GM10248 (cell line): ENCODE measurements around the gene TSPAN5.
A peak's percentile ranks its signal among the peaks of the same experiment; 100 is the strongest.
"Not testable (repeated sequence)": the region's sequence is repeated elsewhere in the genome, so short reads cannot be mapped to it uniquely, and the experiment has no call there.

Experiments used
- CTCF ChIA-PET: fragments of 300-600 bp; sonication (Branson Sonifier 250); formaldehyde crosslinking; extraction: SDS; loops from one replicate; lab custom pipeline; 2021; ENCODE audit warnings: antibody characterized with exemption; lab: Yijun Ruan, JAX
- POLR2A ChIA-PET: fragments of 350-650 bp; sonication (Branson Sonifier 250); formaldehyde crosslinking; extraction: SDS; loops from one replicate; lab custom pipeline; 2020; ENCODE audit warnings: antibody characterized with exemption; lab: Yijun Ruan, JAX
- DNase-seq: peaks from one replicate; pipeline ENCODE4 v3.0.0; 2012; ENCODE audit errors: extremely low spot score
- TF ChIP-seq, protein P1 (sequence below): IDR thresholded peaks from 2 replicates; pipeline ENCODE4 v1.5.1; 2012; ENCODE audit warnings: mild to moderate bottlenecking, low read depth; ENCODE audit errors: extremely low read depth, missing control alignments, control extremely low read depth

The TSPAN5 gene

DNA sequence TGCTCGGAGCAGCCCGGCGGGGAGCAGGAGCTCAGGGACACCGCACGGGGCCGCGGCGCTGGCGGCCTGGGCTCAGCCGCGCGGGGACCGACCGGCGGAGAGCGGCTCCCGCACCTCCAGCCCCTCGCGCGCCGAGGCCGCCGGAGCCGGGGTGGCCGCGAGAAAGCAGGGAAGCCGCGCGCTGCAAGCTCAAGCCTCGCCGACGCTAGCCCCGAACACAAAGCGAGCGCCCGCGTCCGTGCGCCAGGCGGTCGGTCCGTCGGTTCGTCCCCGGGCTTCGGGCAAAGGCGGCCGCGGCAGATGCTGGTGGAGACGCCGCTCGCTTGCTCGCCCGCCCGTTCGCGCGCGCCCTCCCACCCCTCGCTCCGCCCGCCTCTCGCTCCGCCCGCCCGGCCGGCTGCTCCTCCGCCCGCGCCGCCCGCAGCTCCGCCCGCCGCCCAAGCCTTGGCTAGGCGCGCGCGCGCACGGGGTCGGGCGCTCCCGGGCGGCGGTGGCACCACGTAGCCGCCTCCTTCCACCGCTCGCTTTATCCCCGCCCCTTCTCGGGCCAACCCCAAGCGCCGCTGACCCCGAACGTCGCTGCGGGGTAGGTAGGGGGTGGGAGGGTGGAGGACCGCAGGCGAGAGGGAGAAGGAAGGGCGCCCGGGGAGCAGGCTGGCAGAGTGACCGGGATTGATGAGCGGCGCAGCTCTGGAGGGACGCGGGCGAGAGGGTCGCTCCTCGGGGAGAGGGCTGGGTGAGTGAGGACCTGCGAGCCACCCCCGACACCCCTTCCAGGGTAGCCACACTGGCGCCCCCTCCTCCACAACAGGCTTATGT, at the start of gene TSPAN5:
TSPAN5 (minus strand) TSS at position 325 of the 819 bp plus-strand sequence.
- ChIA-PET POLR2A (no interaction called here), CTCF (interaction anchor here (1.0 to 1.5 kb wide), 2 partner anchors 11 to 12 kb away, joined by 3 read pairs; no protein-coding TSS in a partner anchor)

DNA sequence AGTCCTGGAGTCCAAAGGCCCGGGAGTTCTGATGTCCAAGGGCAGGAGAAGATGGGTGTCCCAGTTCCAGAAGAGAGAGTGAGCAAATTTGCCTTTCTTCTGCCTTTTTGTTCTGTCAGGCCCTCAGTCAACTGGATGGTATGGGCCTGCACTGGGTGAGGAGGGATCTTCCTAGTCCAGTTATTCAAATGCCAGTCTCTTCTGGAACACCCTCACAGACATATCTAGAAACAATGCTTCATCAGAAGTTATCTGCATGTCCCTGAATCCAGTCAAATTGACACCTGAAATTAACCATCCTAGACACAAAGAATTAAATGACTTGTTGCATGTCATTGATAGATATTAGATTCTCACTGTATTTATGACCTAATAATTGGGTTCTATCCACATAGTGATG, 48.5 kb upstream of the TSPAN5 start:
- ChIA-PET POLR2A (no interaction called here), CTCF (no interaction called here)
- DNase-seq: no peak
- TF ChIP-seq, protein P1, sequence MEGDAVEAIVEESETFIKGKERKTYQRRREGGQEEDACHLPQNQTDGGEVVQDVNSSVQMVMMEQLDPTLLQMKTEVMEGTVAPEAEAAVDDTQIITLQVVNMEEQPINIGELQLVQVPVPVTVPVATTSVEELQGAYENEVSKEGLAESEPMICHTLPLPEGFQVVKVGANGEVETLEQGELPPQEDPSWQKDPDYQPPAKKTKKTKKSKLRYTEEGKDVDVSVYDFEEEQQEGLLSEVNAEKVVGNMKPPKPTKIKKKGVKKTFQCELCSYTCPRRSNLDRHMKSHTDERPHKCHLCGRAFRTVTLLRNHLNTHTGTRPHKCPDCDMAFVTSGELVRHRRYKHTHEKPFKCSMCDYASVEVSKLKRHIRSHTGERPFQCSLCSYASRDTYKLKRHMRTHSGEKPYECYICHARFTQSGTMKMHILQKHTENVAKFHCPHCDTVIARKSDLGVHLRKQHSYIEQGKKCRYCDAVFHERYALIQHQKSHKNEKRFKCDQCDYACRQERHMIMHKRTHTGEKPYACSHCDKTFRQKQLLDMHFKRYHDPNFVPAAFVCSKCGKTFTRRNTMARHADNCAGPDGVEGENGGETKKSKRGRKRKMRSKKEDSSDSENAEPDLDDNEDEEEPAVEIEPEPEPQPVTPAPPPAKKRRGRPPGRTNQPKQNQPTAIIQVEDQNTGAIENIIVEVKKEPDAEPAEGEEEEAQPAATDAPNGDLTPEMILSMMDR: no peak

More for the DNA sequence above, at the start of gene TSPAN5:
- TF ChIP-seq, protein P1: no peak
- peak; percentile 79 for DNase-seq

DNA sequence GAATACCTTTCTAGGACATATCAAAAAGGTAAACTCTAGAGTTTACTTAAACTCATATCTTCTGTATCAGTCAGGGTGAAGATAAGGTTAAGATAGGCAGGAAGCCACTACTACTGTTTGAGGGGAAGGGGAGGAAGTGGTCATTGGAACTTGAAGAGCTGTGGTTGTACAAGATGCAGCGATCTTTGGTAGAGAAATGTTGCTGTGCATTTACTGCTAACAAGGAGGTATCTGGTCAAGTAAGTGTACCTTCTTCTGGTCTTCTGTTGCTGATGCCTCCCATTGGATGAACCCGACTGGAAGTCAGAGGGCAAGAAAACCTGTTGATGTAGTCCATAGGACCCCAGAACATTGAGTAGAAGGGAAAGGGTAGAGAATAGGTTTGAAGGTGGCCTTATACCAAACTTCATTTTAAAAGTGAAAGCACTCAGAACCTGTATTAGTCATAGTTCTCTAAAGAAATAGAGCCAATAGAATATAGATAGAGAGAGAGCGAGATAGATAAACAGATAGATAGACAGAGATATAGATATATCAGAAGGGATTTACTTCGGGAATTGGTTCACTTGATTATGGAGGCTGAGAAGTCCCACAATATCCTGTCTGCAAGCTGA, 47.9 kb upstream of the TSPAN5 start:
- ChIA-PET POLR2A (no interaction called here), CTCF (no interaction called here)
- DNase-seq: no peak
- TF ChIP-seq, protein P1: no peak

DNA sequence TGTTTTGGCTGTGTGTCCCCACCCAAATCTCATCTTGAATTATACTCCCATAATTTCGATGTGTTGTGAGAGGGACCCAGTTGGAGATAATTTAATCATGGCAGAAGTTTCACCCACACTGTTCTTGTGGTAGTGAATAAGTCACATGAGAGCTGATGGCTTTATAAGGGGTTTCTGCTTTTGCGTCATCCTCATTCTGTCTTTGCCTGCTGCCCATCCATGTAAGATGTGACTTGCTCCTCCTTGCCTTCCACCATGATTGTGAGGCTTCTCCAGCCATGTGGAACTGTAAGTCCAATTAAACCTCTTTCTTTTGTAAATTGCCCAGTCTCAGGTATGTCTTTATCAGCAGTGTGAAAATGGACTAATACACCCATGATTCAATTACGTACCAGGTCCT, 47.2 kb upstream of the TSPAN5 start:
- POLR2A ChIA-PET, DNase-seq, CTCF ChIA-PET: not testable (repeated sequence)

DNA sequence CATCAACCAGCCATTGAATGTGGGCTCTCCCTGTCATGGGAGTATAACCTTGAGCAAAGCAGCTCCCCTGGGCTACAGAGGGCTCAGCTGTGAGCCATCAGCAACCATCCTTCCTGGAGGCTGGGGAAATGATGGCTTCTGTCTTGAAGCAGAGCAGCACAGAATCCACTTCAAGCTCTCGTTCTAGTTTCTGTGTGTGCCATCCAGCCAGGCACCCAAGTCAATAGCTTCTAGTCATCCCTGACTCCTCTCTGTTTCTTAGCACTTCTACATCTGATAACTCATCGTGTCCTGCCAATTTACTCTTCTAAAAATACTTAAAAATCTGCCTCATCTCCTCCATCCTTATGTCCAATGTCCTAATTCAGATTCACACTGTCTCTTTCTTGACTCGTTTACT, 42.2 kb upstream of the TSPAN5 start:
- ChIA-PET POLR2A (no interaction called here), CTCF (interaction anchor here (0.8 to 1.0 kb wide), 2 partner anchors 12 to 233 kb away, joined by 3 read pairs; no protein-coding TSS in a partner anchor)
- TF ChIP-seq, protein P1: no peak
- DNase-seq: no peak

DNA sequence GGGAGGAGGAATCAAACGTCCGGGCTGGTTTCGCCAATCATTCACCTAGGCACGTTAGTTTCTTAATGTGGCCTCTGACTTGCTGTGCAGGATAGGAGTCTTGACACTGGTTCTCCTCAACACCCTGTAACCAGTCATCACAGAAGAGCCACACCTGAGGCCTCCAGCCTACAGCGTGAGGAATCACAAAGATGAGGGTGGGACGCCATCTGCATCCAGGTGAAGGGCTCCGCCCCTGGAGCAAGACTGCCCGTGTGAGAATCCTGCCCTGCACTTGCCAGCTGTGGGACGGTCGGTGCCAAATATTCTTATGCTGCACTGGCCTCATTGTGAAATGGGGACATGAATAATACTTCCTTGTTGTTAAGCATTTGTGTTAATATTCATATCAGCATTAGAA, 35.7 kb upstream of the TSPAN5 start:
- CTCF ChIA-PET: interaction anchor here (1.0 kb wide), 1 partner anchor 53 kb away, joined by 3 read pairs; no protein-coding TSS in a partner anchor
- POLR2A ChIA-PET: no interaction called here
- DNase-seq: no peak
- TF ChIP-seq, protein P1: no peak

DNA sequence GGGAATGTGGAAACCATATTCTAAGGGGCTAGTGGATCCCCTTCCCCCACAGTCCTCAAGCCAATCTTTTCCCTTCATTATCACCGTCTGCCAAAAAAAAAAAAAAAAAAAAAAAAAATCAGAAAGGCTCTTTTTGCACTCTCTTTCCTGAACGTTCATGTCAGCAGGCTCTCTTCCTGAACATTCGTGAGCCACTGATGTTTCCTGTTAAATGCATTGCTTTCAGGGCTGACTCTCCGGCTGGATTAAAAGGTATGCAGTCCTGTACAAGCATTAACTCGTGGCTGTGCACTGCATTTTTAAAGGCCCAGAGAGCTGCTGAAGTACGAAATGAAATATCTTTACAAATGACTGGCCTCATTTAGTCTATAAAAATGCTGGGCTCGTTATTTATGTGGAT, 34.0 kb upstream of the TSPAN5 start:
- ChIA-PET CTCF (interaction anchor here (1.0 kb wide), 1 partner anchor 225 kb away, joined by 3 read pairs; no protein-coding TSS in a partner anchor), POLR2A (no interaction called here)
- DNase-seq: no peak
- TF ChIP-seq, protein P1: no peak
